NCI-H2196 treated with DMSO at 0.1 percent for 48 hours (cell line): Measurements from ENCODE around the gene RNASEH2A.

Experiments used
- DNase-seq: peaks from one replicate; lab custom pipeline; 2025; ENCODE audit not compliant: unreplicated experiment; lab: John Stamatoyannopoulos, UW

Gene RNASEH2A

DNA sequence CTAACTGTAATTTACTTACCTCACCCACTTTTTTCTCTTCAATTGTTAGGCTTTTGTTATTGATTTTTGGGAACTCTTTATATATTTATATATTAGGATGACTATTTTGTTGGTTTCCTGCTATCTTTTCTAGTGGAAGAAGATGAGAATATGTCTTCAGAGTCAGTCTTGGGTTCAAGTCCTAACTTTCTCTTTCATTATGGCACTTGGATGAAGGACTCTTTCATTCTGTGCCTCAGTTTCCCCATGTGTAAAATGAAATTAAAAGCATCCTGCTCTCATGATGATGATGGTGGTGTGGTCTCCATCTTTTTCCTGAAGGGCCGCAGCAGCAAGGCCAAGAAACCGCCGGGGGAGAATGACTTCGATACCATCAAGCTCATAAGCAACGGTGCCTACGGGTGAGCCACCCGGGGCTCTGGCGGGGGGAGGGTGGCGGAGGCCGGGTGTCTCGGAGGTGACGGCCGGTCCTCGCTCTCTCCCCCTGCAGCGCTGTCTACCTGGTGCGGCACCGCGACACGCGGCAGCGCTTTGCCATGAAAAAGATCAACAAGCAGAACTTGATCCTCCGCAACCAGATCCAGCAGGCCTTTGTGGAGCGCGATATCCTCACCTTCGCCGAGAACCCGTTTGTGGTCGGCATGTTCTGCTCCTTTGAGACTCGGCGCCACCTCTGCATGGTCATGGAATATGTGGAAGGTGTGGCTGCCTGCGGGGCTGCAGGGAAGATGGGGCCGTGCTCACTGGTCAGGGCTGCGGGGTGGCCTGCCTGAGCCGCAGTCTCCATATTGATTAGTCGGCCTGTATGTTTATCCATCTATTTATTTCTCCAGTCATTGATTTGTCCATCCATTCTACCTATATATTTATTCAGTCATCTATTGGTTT, 51.9 kb downstream of the RNASEH2A start:
- DNase-seq: no peak

DNA sequence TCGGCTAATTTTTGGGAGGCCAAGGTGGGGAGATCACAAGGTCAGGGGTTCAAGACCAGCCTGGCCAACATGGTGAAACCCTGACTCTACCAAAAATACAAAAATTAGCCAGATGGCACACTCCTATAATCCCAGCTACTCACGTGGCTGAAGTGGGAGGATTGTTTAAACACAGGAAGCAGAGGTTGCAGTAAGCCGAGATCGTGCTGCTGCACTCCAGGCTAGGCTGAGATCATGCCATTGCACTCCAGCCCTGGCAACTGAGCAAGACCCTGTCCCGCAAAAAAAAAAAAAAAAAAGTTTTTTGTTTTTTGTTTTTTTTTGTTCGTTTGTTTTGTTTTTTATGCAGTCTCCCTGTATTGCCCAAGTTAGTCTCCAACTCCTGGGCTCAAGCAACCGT, 53.2 kb downstream of the RNASEH2A start:
- DNase-seq: no peak
